SU-DHL-6 (cell line): ENCODE data around the gene UNK.

Source experiments
- CTCF ChIP-seq: fragments of 200-600 bp; sonication (generic); IDR thresholded peaks from one replicate; pipeline ENCODE4 v1.5.1; 2017; ENCODE audit warnings: antibody characterized with exemption, mild to moderate bottlenecking, low read length, moderate library complexity; ENCODE audit not compliant: insufficient read depth, poor library complexity, severe bottlenecking
- EZH2phosphoT487 ChIP-seq: fragments of 200-600 bp; sonication (generic), shearing (Covaris generic); conservative IDR thresholded peaks from 2 replicates; pipeline ENCODE4 v1.6.1; 2018; ENCODE audit warnings: mild to moderate bottlenecking, antibody characterized with exemption, low read length, moderate library complexity, mixed read lengths

- TF ChIP-seq CTCF (no peak), EZH2phosphoT487 (no peak)
Measured at GRCh38 chr17:75771334-75772281, 13.0 kb upstream of the UNK start.
